Neural progenitor cell (in vitro differentiated cells): ENCODE measurements around the gene TIMP3.

Source experiments
- CTCF ChIP-seq: fragments of 200-600 bp; sonication (generic); IDR thresholded peaks from 2 replicates; pipeline ENCODE4 v1.5.1; 2017; ENCODE audit warnings: antibody characterized with exemption, mild to moderate bottlenecking
- EZH2 ChIP-seq: fragments of 200-600 bp; sonication (generic); IDR thresholded peaks from 2 replicates; pipeline ENCODE4 v1.6.1; 2017; ENCODE audit warnings: antibody characterized with exemption, mild to moderate bottlenecking, moderate library complexity
- EZH2phosphoT487 ChIP-seq: fragments of 200-600 bp; sonication (generic); IDR thresholded peaks from 2 replicates; pipeline ENCODE4 v1.6.1; 2017; ENCODE audit warnings: antibody characterized with exemption

GRCh38 chr22:32848226-32848625 is 46.7 kb downstream of the TIMP3 start:
- TF ChIP-seq CTCF, result no peak
- TF ChIP-seq EZH2, result no peak
- TF ChIP-seq EZH2phosphoT487, result no peak
